HepG2 (cell line): ENCODE results near the gene REST. TPM values are rescaled to one million over a fixed set of nuclear protein-coding genes. Genes with fewer than 3 reads are reported as not detected.

ENCODE experiments used
- FOXK1 ChIP-seq: sonication (generic); formaldehyde crosslinking; IDR thresholded peaks from 2 replicates; pipeline ENCODE4 v1.4.0; 2020; ENCODE audit warnings: low read depth, missing genetic modification reagents, borderline replicate concordance
- FOXP1 ChIP-seq, 2 experiments: fragments of 450-650 bp in 1 of 2; IDR thresholded peaks; 2 replicates each; pipeline ENCODE4 v1.6.1; 2017 to 2018; ENCODE audit warnings: antibody characterized with exemption in 1 of 2
- GPN1 ChIP-seq: sonication (generic); formaldehyde crosslinking; IDR thresholded peaks from 2 replicates; pipeline ENCODE4 v1.5.1; 2020; ENCODE audit warnings: missing genetic modification reagents, borderline replicate concordance
- KLF15 ChIP-seq: sonication (generic); formaldehyde crosslinking; IDR thresholded peaks from 2 replicates; pipeline ENCODE4 v1.8.1; 2023; ENCODE audit warnings: borderline replicate concordance, mild to moderate bottlenecking, inconsistent platforms, missing genetic modification reagents, mixed read lengths
- MED1 ChIP-seq: sonication (generic); formaldehyde crosslinking; IDR thresholded peaks from 2 replicates; pipeline ENCODE4 v1.4.0; 2020; ENCODE audit warnings: missing genetic modification reagents
- RCOR2 ChIP-seq: IDR thresholded peaks from 2 replicates; pipeline ENCODE4 v1.6.1; 2016; ENCODE audit warnings: missing biosample characterization, missing genetic modification reagents
- SALL1 ChIP-seq: sonication (generic); formaldehyde crosslinking; IDR thresholded peaks from 2 replicates; pipeline ENCODE4 v1.8.0; 2022; ENCODE audit warnings: mild to moderate bottlenecking, missing genetic modification reagents
- SNAI1 ChIP-seq: sonication (generic); formaldehyde crosslinking; IDR thresholded peaks from 2 replicates; pipeline ENCODE4 v1.5.0; 2020; ENCODE audit warnings: mild to moderate bottlenecking, missing genetic modification reagents, borderline replicate concordance
- TCF7 ChIP-seq: sonication (generic); IDR thresholded peaks from 2 replicates; pipeline ENCODE4 v1.6.1; 2016; ENCODE audit warnings: antibody characterized with exemption, low read depth
- ZNF24 ChIP-seq: fragments of 450-650 bp; IDR thresholded peaks from 2 replicates; pipeline ENCODE4 v1.6.1; 2017; ENCODE audit warnings: antibody characterized with exemption, mild to moderate bottlenecking
- ZNF558 ChIP-seq: sonication (generic); formaldehyde crosslinking; IDR thresholded peaks from 2 replicates; pipeline ENCODE4 v1.9.0; 2022; ENCODE audit warnings: mild to moderate bottlenecking, missing genetic modification reagents, borderline replicate concordance
- ZNF678 ChIP-seq: sonication (generic); formaldehyde crosslinking; IDR thresholded peaks from 2 replicates; pipeline ENCODE4 v1.4.0; 2020; ENCODE audit warnings: mild to moderate bottlenecking, missing genetic modification reagents
- ZNF788 ChIP-seq: sonication (generic); formaldehyde crosslinking; IDR thresholded peaks from 2 replicates; pipeline ENCODE4 v1.5.0; 2020; ENCODE audit warnings: mild to moderate bottlenecking, missing genetic modification reagents, borderline replicate concordance
- polyA plus RNA-seq, 8 experiments: library from polyadenylated mRNA; depleted of rRNA in 3 of 8; stranded (reverse) in 7 of 8; unstranded in 1 of 8; fragments of >200 nt; fragmentation: Illumina TruSeq in 4 of 8; extraction: Trizol in 4 of 8; gene quantifications; 2 replicates each; pipeline versions ENCODE4 v1.2.1 to v1.2.3, GENCODE V29; 2011 to 2016; ENCODE audit warnings: low read depth in 4 of 8, missing spikeins in 1 of 8, mixed read lengths in 1 of 8; ENCODE audit not compliant: insufficient read depth in 1 of 8
- total RNA-seq, 5 experiments: library from RNA; depleted of rRNA; stranded (reverse); fragments of >200 nt; fragmentation: Illumina TruSeq; extraction: Trizol; gene quantifications; 2 replicates each; pipeline ENCODE4 v1.2.3, GENCODE V29; 2016; ENCODE audit warnings: low read depth in 1 of 5
- TF ChIP-seq, protein P1 (sequence below): sonication (generic); formaldehyde crosslinking; IDR thresholded peaks from 2 replicates; pipeline ENCODE4 v1.4.0; 2020; ENCODE audit warnings: missing genetic modification reagents, low read depth, mild to moderate bottlenecking, borderline replicate concordance
- TF ChIP-seq, protein P2 (sequence below): sonication (generic); formaldehyde crosslinking; IDR thresholded peaks from 2 replicates; pipeline ENCODE4 v1.4.0; 2020; ENCODE audit warnings: missing genetic modification reagents, borderline replicate concordance
- TF ChIP-seq, protein P3 (sequence below): sonication (generic); formaldehyde crosslinking; IDR thresholded peaks from 2 replicates; pipeline ENCODE4 v1.5.1; 2020; ENCODE audit warnings: mild to moderate bottlenecking, missing genetic modification reagents, borderline replicate concordance
- TF ChIP-seq, protein P4 (sequence below): sonication (generic); formaldehyde crosslinking; conservative IDR thresholded peaks from 2 replicates; pipeline ENCODE4 v1.8.0; 2022; ENCODE audit warnings: low read depth, missing genetic modification reagents
- TF ChIP-seq, protein P5 (sequence below), 2 experiments: sonication (generic) in 1 of 2; formaldehyde crosslinking in 1 of 2; IDR thresholded peaks; 2 replicates each; pipeline versions ENCODE4 v1.4.0 to v1.6.1; 2016 to 2020; ENCODE audit warnings: borderline replicate concordance in 1 of 2, low read depth in 1 of 2, mild to moderate bottlenecking in 1 of 2, missing genetic modification reagents in 1 of 2

Gene REST
- total and polyA plus RNA-seq, 2 of the 13 experiments (the other 11 are each of a cell fraction or from before 2014, with no cell fraction given), result 12.7 to 22.4 TPM

DNA sequence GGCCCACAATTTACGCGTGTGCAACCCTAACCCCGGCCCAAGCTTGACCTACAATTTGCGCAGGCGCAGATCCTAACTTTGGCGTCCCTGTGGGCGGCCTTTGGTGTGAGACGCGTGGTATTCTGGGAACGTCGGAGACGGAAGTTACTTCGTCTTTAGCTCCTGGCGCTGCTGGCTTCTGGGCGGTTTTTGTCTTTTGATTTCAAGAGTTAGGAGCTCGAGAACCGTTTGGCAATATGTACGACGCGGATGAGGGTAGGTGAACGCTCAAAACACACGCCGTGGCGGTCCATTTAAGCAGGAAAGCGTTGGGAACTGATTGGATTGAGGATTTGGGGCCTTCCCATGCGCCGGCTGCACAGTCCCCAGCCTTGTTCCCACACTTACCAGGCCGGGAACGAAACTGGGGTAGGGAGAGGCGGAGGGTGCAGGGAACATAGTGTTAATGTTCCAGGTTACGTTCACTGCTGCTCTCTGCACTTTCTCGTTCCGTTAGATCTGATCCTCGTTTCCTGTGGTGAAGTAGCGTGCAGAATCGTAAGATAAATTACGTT lies 71.1 kb downstream of the REST start, which contains the start of gene POLR2B (continued):
- TF ChIP-seq KLF15 (no peak), SNAI1 (CRISPR knock-in tag) (no peak), RCOR2 (CRISPR knock-in tag) (no peak), ZNF24 (no peak), TCF7 (no peak), SALL1 (CRISPR knock-in tag) (peak; percentile 76), ZNF678 (CRISPR knock-in tag) (0 out of 2 replicates have a peak, but pooled peaks have one; percentile 65), ZNF558 (no peak), MED1 (CRISPR knock-in tag) (peak; percentile 29; the same call in 1 of the 2 replicates), GPN1 (CRISPR knock-in tag) (no peak), ZNF788 (CRISPR knock-in tag) (no peak), FOXP1 (IDR thresholded peaks at IDR 0.05) (no peak), FOXP1 (CRISPR knock-in tag; IDR thresholded peaks at IDR 0.05) (no peak), FOXK1 (CRISPR knock-in tag) (no peak)
- TF ChIP-seq, protein P1, sequence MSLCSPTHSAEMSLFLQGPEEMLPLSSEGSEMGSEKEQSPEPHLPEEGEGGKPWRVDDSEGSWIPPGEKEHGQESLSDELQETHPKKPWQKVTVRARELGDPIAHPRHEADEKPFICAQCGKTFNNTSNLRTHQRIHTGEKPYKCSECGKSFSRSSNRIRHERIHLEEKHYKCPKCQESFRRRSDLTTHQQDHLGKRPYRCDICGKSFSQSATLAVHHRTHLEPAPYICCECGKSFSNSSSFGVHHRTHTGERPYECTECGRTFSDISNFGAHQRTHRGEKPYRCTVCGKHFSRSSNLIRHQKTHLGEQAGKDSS (CRISPR knock-in tag), result peak; percentile 63; the same call in 1 of the 2 replicates
- TF ChIP-seq, protein P2, sequence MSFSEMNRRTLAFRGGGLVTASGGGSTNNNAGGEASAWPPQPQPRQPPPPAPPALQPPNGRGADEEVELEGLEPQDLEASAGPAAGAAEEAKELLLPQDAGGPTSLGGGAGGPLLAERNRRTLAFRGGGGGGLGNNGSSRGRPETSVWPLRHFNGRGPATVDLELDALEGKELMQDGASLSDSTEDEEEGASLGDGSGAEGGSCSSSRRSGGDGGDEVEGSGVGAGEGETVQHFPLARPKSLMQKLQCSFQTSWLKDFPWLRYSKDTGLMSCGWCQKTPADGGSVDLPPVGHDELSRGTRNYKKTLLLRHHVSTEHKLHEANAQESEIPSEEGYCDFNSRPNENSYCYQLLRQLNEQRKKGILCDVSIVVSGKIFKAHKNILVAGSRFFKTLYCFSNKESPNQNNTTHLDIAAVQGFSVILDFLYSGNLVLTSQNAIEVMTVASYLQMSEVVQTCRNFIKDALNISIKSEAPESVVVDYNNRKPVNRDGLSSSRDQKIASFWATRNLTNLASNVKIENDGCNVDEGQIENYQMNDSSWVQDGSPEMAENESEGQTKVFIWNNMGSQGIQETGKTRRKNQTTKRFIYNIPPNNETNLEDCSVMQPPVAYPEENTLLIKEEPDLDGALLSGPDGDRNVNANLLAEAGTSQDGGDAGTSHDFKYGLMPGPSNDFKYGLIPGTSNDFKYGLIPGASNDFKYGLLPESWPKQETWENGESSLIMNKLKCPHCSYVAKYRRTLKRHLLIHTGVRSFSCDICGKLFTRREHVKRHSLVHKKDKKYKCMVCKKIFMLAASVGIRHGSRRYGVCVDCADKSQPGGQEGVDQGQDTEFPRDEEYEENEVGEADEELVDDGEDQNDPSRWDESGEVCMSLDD (CRISPR knock-in tag), result no peak
- TF ChIP-seq, protein P3, sequence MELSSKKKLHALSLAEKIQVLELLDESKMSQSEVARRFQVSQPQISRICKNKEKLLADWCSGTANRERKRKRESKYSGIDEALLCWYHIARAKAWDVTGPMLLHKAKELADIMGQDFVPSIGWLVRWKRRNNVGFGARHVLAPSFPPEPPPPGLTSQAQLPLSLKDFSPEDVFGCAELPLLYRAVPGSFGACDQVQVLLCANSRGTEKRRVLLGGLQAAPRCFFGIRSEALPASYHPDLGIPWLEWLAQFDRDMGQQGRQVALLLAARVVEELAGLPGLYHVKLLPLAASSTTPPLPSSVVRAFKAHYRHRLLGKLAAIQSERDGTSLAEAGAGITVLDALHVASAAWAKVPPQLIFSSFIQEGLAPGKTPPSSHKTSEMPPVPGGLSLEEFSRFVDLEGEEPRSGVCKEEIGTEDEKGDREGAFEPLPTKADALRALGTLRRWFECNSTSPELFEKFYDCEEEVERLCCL (CRISPR knock-in tag), result no peak
- TF ChIP-seq, protein P4, sequence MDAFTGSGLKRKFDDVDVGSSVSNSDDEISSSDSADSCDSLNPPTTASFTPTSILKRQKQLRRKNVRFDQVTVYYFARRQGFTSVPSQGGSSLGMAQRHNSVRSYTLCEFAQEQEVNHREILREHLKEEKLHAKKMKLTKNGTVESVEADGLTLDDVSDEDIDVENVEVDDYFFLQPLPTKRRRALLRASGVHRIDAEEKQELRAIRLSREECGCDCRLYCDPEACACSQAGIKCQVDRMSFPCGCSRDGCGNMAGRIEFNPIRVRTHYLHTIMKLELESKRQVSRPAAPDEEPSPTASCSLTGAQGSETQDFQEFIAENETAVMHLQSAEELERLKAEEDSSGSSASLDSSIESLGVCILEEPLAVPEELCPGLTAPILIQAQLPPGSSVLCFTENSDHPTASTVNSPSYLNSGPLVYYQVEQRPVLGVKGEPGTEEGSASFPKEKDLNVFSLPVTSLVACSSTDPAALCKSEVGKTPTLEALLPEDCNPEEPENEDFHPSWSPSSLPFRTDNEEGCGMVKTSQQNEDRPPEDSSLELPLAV (CRISPR knock-in tag), result no peak
- TF ChIP-seq, protein P5, sequence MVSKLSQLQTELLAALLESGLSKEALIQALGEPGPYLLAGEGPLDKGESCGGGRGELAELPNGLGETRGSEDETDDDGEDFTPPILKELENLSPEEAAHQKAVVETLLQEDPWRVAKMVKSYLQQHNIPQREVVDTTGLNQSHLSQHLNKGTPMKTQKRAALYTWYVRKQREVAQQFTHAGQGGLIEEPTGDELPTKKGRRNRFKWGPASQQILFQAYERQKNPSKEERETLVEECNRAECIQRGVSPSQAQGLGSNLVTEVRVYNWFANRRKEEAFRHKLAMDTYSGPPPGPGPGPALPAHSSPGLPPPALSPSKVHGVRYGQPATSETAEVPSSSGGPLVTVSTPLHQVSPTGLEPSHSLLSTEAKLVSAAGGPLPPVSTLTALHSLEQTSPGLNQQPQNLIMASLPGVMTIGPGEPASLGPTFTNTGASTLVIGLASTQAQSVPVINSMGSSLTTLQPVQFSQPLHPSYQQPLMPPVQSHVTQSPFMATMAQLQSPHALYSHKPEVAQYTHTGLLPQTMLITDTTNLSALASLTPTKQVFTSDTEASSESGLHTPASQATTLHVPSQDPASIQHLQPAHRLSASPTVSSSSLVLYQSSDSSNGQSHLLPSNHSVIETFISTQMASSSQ (IDR thresholded peaks at IDR 0.05; ENCODE audit: low read depth), result no peak
- TF ChIP-seq, protein P5 (CRISPR knock-in tag; IDR thresholded peaks at IDR 0.05; ENCODE audit: borderline replicate concordance), result peak; percentile 29; the same call in 1 of the 2 replicates
